ENCODE data around the gene WDR4. TPM values are rescaled to one million over a fixed set of nuclear protein-coding genes. Genes with fewer than 3 reads are reported as not detected.

The WDR4 gene
- polyA plus RNA-seq, 2 of the 4 experiments (the other 2 are of a cell fraction): 25.2 to 35.0 TPM

- POLR2A ChIA-PET: no interaction called here
- DNase-seq (ENCODE audit: low read depth in 1 of 2, low spot score in 1 of 2) (no peak), ATAC-seq (no peak), FAIRE-seq (no peak)
- Histone ChIP-seq H3K9me3 (no peaks in the 10 kb centered on the region), H3K4me2 (no peak overlapping the region), H3K4me1 (no peaks in the 10 kb centered on the region), H3K4me3 (no peak overlapping the region), H3K27ac (no peak overlapping the region)
- CTCF ChIA-PET: interaction anchor here (0.8 to 1.3 kb wide), 3 partner anchors 8 to 76 kb away, joined by 3 to 4 read pairs (median 3); no protein-coding TSS in a partner anchor
- 95% methylated on average over 9 of the region's 10 CpGs for WGBS (ENCODE audit: missing lambda C conversion rate)
- TF ChIP-seq ZFP36 (IDR thresholded peaks at IDR 0.05; ENCODE audit: borderline replicate concordance, partially characterized antibody): no peak
- TF ChIP-seq PBX3 (IDR thresholded peaks at IDR 0.05): no peak
- TF ChIP-seq CEBPB (IDR thresholded peaks at IDR 0.05): no peak
- TF ChIP-seq TFCP2L1 (CRISPR knock-in tag; IDR thresholded peaks at IDR 0.05): no peak
- TF ChIP-seq MYC (IDR thresholded peaks at IDR 0.05; ENCODE audit: borderline replicate concordance, low read length): no peak
- TF ChIP-seq HDAC2 (IDR thresholded peaks at IDR 0.05): no peak
- TF ChIP-seq RARB (CRISPR knock-in tag; IDR thresholded peaks at IDR 0.05): no peak
Measured at GRCh38 chr21:42868196-42868595, 11.1 kb downstream of the WDR4 start.

GRCh38 chr21:42865776-42866160 is 13.6 kb downstream of the WDR4 start:
- Histone ChIP-seq H3K4me3 (no peak overlapping the region), H3K9me3 (no peaks in the 10 kb centered on the region), H3K4me2 (no peak overlapping the region), H3K27ac (no peak overlapping the region), H3K4me1 (no peaks in the 10 kb centered on the region)
- ATAC-seq: no peak
- no peak for TF ChIP-seq NPAS2 (CRISPR knock-in tag; IDR thresholded peaks at IDR 0.05; ENCODE audit: borderline replicate concordance)
- FAIRE-seq: no peak
- POLR2A ChIA-PET: no interaction called here
- no peak for DNase-seq (ENCODE audit: low read depth in 1 of 2, low spot score in 1 of 2)
- CTCF ChIA-PET: no interaction called here
- WGBS (ENCODE audit: missing lambda C conversion rate): 72% methylated on average over 5 of the region's 8 CpGs

GRCh38 chr21:42864815-42865775 is 14.2 kb downstream of the WDR4 start:
- ChIA-PET POLR2A (no interaction called here), CTCF (interaction anchor here (0.6 kb wide), 1 partner anchor 126 kb away, joined by 3 read pairs; no protein-coding TSS in a partner anchor)
- 89% methylated on average over 14 of the region's 26 CpGs for WGBS (ENCODE audit: missing lambda C conversion rate)

GRCh38 chr21:42864286-42864685 is 15.1 kb downstream of the WDR4 start:
- DNase-seq (ENCODE audit: low read depth in 1 of 2, low spot score in 1 of 2) (no peak), ATAC-seq (peak in 1 of 2 experiments; percentile 14; a peak in 1 of 6 replicates), FAIRE-seq (no peak)
- ChIA-PET POLR2A (no interaction called here), CTCF (no interaction called here)
- WGBS (ENCODE audit: missing lambda C conversion rate): 88% methylated on average over 14 of the region's 14 CpGs
- no peak overlapping the region for H3K27ac ChIP-seq
- no peaks in the 10 kb centered on the region for H3K9me3 ChIP-seq
- no peaks in the 10 kb centered on the region for H3K4me1 ChIP-seq
- no peak overlapping the region for H3K4me3 ChIP-seq
- no peak overlapping the region for H3K4me2 ChIP-seq
- TF ChIP-seq KDM1A (IDR thresholded peaks at IDR 0.05; ENCODE audit: low read depth) (no peak), ATOH8 (CRISPR knock-in tag; IDR thresholded peaks at IDR 0.05; ENCODE audit: low read depth) (no peak), CEBPB (IDR thresholded peaks at IDR 0.05) (no peak), POLR2A (IDR thresholded peaks at IDR 0.05; ENCODE audit: low read length) (no peak), RARB (CRISPR knock-in tag; IDR thresholded peaks at IDR 0.05) (no peak), RNF2 (IDR thresholded peaks at IDR 0.05; ENCODE audit: borderline replicate concordance, low read depth) (no peak), HOXA7 (CRISPR knock-in tag; IDR thresholded peaks at IDR 0.05) (no peak), CHD4 (IDR thresholded peaks at IDR 0.05; ENCODE audit: borderline replicate concordance) (no peak), HOXB5 (CRISPR knock-in tag; IDR thresholded peaks at IDR 0.05) (no peak)

More at GRCh38 chr21:42864815-42865775, 14.2 kb downstream of the WDR4 start:
- H3K4me3 ChIP-seq: no peak overlapping the region
- no peak for ATAC-seq
- FAIRE-seq: no peak
- no peak for DNase-seq (ENCODE audit: low read depth in 1 of 2, low spot score in 1 of 2)
- TF ChIP-seq KDM5A (IDR thresholded peaks at IDR 0.05) (no peak), SREBF2 (IDR thresholded peaks at IDR 0.05) (no peak)
- no peaks in the 10 kb centered on the region for H3K4me1 ChIP-seq
- H3K27ac ChIP-seq: no peak overlapping the region
- no peak overlapping the region for H3K4me2 ChIP-seq
- H3K9me3 ChIP-seq: no peaks in the 10 kb centered on the region

Data from A549 (cell line).